Activated CD8-positive, alpha-beta memory T cell treated with anti-CD3 and anti-CD28 coated beads, Interleukin-2, amount 50 U/mL, for 24 hours (primary cell): ENCODE data around the gene TRAT1.

Experiments used
- DNase-seq: peaks from one replicate; pipeline ENCODE4 v3.0.0-alpha.2; 2020; ENCODE audit errors: extremely low read depth

The TRAT1 gene

GRCh38 chr3:108861401-108861800 lies 38.8 kb downstream of the TRAT1 start:
- no peak for DNase-seq

DNA sequence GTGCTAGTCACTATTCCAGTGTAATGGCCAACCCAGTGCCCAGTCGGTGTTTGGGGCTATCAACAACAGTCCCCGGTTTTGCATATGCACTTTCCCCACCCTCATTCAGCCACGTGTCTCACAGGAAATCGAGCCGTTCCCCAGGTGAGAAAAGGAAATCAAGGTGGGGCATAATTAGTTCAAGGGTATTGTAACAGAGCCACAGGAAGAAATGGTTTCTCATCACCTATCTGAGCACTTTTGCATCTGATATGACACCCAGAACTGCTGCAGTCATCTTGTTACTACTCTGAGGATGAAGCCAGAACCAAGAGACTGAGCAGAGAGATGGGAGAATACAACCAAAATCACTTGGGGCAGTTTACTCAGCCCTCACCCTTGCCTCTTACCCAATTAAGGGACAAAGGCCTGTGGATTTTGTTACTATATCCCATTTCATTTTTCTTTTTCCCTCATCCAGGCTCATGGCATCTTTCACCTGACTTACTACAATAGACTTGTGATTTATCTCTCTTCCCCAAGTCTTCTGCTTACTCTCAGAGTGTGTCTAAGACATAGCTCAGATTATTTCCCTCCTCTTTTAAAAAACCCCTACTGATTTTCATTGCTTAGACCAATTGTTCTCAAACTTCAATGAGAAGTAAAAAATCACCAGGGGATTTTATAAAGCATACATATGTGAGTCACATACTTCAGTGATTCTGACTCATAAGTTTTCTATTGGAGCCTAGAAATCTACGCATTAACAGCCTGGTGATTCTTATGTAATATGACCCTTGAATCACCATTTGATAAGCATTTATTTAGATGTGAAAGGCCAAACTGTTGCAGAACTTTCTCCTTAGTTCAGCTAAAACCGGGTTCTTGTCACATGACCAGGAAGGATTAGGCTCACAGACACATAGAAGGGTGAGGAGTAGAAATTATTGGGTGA lies 40.5 kb downstream of the TRAT1 start:
- DNase-seq, result no peak

- DNase-seq, result no peak
Observed at GRCh38 chr3:108863799-108864135, 41.2 kb downstream of the TRAT1 start.

DNA sequence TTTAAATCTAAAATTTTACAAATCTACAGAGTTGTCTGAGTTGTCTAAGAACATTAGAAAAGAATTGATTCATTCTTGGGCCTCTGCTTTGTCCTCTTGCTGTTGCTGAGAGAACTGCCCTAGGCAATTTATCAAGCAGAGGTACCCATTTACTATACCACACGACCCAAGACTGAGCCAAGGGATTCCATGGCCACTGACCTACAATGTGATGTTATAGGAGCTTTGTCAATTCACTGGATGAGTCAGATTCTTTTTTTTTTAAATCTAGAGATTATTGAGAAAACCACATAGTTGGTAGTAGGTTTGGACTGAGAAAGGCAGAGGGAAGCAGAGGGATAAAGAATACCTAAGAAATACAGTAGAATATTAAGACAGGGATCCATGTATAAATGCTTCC lies 55.3 kb downstream of the TRAT1 start:
- no peak for DNase-seq

- DNase-seq, result no peak
Observed at GRCh38 chr3:108879915-108880314, 57.3 kb downstream of the TRAT1 start.

GRCh38 chr3:108882762-108883161 lies 60.2 kb downstream of the TRAT1 start:
- no peak for DNase-seq

GRCh38 chr3:108883373-108883772 lies 60.8 kb downstream of the TRAT1 start:
- DNase-seq, result no peak

GRCh38 chr3:108887121-108887520 lies 64.5 kb downstream of the TRAT1 start:
- no peak for DNase-seq

- no peak for DNase-seq
Observed at GRCh38 chr3:108887777-108888176, 65.2 kb downstream of the TRAT1 start.

DNA sequence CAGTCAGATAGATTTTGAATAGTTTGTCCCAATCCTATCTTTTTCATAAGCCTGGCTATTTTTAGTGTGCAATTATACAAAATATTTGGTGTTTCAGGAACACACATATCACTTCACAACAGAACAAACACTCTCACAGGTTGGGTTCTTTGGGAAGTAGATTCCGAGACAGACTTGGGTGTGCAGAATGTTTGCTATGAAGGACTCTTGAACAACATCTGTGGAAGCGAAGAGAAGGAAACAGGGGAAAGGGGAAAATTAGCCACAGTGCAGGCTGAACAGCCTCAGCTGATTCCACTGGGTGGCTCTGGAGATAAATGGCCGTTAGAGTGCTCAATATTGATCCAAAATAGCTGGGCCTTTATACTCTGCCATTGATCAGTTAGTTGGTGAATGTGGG lies 69.2 kb downstream of the TRAT1 start:
- DNase-seq, result no peak

GRCh38 chr3:108894981-108895380 lies 72.4 kb downstream of the TRAT1 start:
- no peak for DNase-seq

DNA sequence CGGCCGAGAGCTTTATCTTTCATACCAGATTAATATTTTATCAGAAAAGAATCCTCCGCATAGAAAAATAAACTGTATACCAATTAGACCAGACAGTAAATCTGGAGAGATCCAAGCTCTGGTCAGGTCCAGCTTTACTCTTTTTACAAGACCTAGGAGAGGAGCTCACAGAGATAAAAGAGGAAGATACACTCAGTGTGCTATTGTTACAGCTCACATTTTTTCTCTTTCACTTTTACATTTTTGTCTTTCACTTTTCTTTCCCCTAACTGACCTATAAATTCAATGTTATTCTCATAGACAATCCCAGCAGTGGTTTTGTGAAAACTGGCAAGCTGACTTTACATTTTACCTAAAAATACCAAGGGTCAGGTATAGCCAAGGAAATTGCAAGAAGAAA lies 75.3 kb downstream of the TRAT1 start:
- DNase-seq, result no peak

- DNase-seq, result no peak
Observed at GRCh38 chr3:108899530-108899929, 76.9 kb downstream of the TRAT1 start.
